OCI-LY3 (cell line): ENCODE measurements around the gene PLCH2.

Experiments used
- H2AFZ ChIP-seq: fragments of 200-600, 300-600 bp; shearing (Covaris generic); 2 replicates; pipeline ENCODE4 v1.6.0; 2014; ENCODE audit warnings: antibody characterized with exemption, low read depth, low read length
- H3K27ac ChIP-seq: fragments of 200-600, 300-600 bp; sonication (generic); 2 replicates; pipeline ENCODE4 v1.5.1; 2014; ENCODE audit warnings: mild to moderate bottlenecking, low read length, moderate library complexity, mixed read lengths
- H3K27me3 ChIP-seq: fragments of 200-600, 300-600 bp; sonication (generic); 2 replicates; pipeline ENCODE4 v1.6.1; 2014; ENCODE audit warnings: low read depth, low read length, mixed read lengths
- H3K36me3 ChIP-seq: fragments of 200-600, 300-600 bp; sonication (generic); replicated peaks from 2 replicates; pipeline ENCODE3; 2014; ENCODE audit warnings: low read depth, low read length, mixed read lengths
- H3K4me1 ChIP-seq: fragments of 300-600, 200-600 bp; sonication (generic); 2 replicates; pipeline ENCODE4 v1.6.1; 2014; ENCODE audit warnings: low read length, mixed read lengths
- H3K4me2 ChIP-seq: fragments of 200-600, 300-600 bp; sonication (generic); 2 replicates; pipeline ENCODE4 v1.6.1; 2014; ENCODE audit warnings: low read length, mixed read lengths
- H3K4me3 ChIP-seq: fragments of 300-600, 200-600 bp; sonication (generic); 2 replicates; pipeline ENCODE4 v1.5.1; 2014; ENCODE audit warnings: antibody characterized with exemption, mild to moderate bottlenecking, low read length, moderate library complexity
- H3K79me2 ChIP-seq: fragments of 300-600, 200-600 bp; shearing (Covaris generic); 2 replicates; pipeline ENCODE4 v1.6.1; 2014; ENCODE audit warnings: mild to moderate bottlenecking, low read length, mixed read lengths
- H3K9ac ChIP-seq: fragments of 300-600, 200-600 bp; shearing (Covaris generic); 2 replicates; pipeline ENCODE4 v1.6.0; 2014; ENCODE audit warnings: mild to moderate bottlenecking, low read length, moderate library complexity
- H3K9me3 ChIP-seq: fragments of 200-600, 300-600 bp; shearing (Covaris generic); 2 replicates; pipeline ENCODE4 v1.6.1; 2014; ENCODE audit warnings: low read length, mixed read lengths; ENCODE audit not compliant: insufficient read depth
- H4K20me1 ChIP-seq: fragments of 200-600, 300-600 bp; sonication (generic); 2 replicates; pipeline ENCODE4 v1.6.1; 2016; ENCODE audit warnings: low read length, mixed read lengths; ENCODE audit not compliant: insufficient read depth
- EZH2phosphoT487 ChIP-seq: fragments of 200-600 bp; shearing (Covaris generic); IDR thresholded peaks from 2 replicates; pipeline ENCODE4 v1.6.1; 2018; ENCODE audit warnings: antibody characterized with exemption, mixed run types, low read depth
- TF ChIP-seq, protein P1 (sequence below): fragments of 200-600, 300-600 bp; sonication (generic); IDR thresholded peaks from 2 replicates; pipeline ENCODE4 v1.5.1; 2014; ENCODE audit warnings: antibody characterized with exemption, low read length, low read depth

The PLCH2 gene

GRCh38 chr1:2509589-2509988 lies 33.5 kb downstream of the PLCH2 start:
- Histone ChIP-seq H4K20me1 (no peaks in the 10 kb centered on the region), H3K4me2 (no peak overlapping the region), H3K27ac (no peak overlapping the region), H3K9ac (no peak overlapping the region), H3K4me3 (no peak overlapping the region), H3K79me2 (no peaks in the 10 kb centered on the region), H3K4me1 (no peaks in the 10 kb centered on the region), H3K36me3 (peaks cover 21% of the 10 kb centered on the region), H3K27me3 (no peaks in the 10 kb centered on the region), H3K9me3 (no peaks in the 10 kb centered on the region), H2AFZ (no peak overlapping the region)
- TF ChIP-seq EZH2phosphoT487 = no peak
- TF ChIP-seq, protein P1, sequence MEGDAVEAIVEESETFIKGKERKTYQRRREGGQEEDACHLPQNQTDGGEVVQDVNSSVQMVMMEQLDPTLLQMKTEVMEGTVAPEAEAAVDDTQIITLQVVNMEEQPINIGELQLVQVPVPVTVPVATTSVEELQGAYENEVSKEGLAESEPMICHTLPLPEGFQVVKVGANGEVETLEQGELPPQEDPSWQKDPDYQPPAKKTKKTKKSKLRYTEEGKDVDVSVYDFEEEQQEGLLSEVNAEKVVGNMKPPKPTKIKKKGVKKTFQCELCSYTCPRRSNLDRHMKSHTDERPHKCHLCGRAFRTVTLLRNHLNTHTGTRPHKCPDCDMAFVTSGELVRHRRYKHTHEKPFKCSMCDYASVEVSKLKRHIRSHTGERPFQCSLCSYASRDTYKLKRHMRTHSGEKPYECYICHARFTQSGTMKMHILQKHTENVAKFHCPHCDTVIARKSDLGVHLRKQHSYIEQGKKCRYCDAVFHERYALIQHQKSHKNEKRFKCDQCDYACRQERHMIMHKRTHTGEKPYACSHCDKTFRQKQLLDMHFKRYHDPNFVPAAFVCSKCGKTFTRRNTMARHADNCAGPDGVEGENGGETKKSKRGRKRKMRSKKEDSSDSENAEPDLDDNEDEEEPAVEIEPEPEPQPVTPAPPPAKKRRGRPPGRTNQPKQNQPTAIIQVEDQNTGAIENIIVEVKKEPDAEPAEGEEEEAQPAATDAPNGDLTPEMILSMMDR = no peak

DNA sequence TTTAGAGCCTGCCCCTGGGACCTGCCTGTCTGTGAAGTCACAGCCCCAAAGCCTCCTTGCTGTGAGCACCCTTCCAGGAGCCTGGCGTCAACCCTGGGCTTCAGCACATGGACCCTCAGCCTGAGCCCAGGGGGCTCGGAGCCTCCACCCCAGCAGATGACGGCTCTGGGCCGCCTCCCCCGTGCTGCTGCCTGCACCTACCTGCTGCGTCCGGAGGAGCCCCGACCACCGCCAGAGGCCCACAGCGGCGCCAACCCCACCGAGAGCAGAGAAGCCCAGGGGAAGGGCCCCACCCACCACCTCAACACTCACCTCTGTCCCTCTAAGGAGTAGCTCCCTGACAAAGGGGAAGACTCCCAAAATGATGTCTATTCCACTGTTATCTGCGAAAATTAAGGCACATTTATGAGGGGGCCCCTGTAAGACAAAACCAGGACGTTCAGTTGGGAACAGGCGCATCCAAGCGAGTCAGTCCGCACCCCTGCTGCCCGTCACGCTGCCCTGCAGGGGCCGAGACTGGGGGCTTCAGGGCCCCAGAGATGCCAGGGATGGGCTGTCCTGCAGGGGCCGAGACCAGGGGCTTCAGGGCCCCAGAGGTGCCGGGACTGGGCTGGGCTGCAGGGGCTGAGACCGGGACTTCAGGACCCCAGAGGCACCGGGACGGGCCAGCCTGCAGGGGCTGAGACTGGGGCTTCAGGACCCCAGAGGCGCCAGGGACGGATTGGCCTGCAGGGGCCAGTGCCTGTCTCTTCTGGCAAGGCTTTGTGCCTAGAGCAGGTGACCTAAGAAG lies 34.5 kb downstream of the PLCH2 start:
- Histone ChIP-seq H3K79me2 (no peaks in the 10 kb centered on the region), H3K4me1 (no peaks in the 10 kb centered on the region), H3K27me3 (no peaks in the 10 kb centered on the region), H3K4me2 (no peak overlapping the region), H2AFZ (no peak overlapping the region), H4K20me1 (no peaks in the 10 kb centered on the region), H3K27ac (no peak overlapping the region), H3K36me3 (peaks cover 21% of the 10 kb centered on the region), H3K9ac (no peak overlapping the region), H3K9me3 (no peaks in the 10 kb centered on the region), H3K4me3 (no peak overlapping the region)
- TF ChIP-seq, protein P1 = no peak
- TF ChIP-seq EZH2phosphoT487 = no peak

- no peak overlapping the region for H3K9ac ChIP-seq
- H3K9me3 ChIP-seq = no peaks in the 10 kb centered on the region
- TF ChIP-seq EZH2phosphoT487 = no peak
- TF ChIP-seq, protein P1 = no peak
- H3K79me2 ChIP-seq = no peaks in the 10 kb centered on the region
- no peak overlapping the region for H2AFZ ChIP-seq
- no peaks in the 10 kb centered on the region for H4K20me1 ChIP-seq
- H3K4me3 ChIP-seq = no peak overlapping the region
- H3K4me1 ChIP-seq = no peaks in the 10 kb centered on the region
- no peaks in the 10 kb centered on the region for H3K27me3 ChIP-seq
- peaks cover 25% of the 10 kb centered on the region for H3K36me3 ChIP-seq
- H3K27ac ChIP-seq = no peak overlapping the region
- no peak overlapping the region for H3K4me2 ChIP-seq
These were observed 36.9 kb downstream of the PLCH2 start for GRCh38 chr1:2512862-2513421.

DNA sequence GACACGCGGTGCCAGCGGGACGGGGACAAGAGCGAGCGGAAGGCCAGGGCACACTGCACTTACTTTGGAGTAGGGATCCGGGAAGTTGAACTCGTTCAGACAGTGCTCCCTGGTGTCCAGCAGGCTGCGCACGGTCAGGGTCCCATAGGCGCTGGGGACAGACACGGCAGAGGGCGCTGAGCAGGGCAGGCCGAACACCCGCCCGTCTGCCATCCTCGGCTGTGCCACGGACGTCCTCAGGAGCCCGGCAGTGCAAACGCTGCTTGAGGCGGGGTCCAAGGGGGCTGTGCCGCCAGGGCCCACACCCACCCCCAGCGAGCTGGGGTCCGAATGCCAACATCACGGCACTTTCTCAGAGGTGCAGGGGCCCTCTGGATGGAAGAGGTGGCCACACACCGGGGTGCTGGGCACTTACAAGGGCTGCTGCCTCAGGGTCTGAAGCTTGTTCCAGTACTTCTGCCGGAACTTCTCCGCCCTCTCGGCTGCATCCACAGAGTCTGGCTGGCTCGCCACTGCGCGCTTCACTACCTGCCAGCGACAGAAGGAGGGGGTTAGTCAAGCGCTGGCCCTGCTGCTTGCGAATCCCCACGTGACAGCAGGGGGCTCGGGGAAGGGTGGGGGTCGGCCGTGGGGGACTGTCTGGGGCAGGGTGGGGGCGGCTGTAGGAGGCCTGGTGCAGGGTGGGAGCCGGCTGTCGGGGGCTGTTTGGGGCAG lies 38.0 kb downstream of the PLCH2 start:
- Histone ChIP-seq H3K4me1 (no peaks in the 10 kb centered on the region), H3K9ac (no peak overlapping the region), H3K4me2 (no peak overlapping the region), H4K20me1 (no peaks in the 10 kb centered on the region), H3K27me3 (no peaks in the 10 kb centered on the region), H3K4me3 (no peak overlapping the region), H3K36me3 (peaks cover 29% of the 10 kb centered on the region), H2AFZ (no peak overlapping the region), H3K27ac (no peak overlapping the region), H3K9me3 (no peaks in the 10 kb centered on the region), H3K79me2 (no peaks in the 10 kb centered on the region)
- TF ChIP-seq EZH2phosphoT487 = no peak
- TF ChIP-seq, protein P1 = no peak
